Measurements from ENCODE around the gene IGSF21. TPM values are rescaled to one million over a fixed set of nuclear protein-coding genes. Genes with fewer than 3 reads are reported as not detected.

The IGSF21 gene
- total and polyA plus RNA-seq, 2 of the 8 experiments (the other 6 are each of a cell fraction or from before 2014, with no cell fraction given): 22.5 to 28.5 TPM

DNA sequence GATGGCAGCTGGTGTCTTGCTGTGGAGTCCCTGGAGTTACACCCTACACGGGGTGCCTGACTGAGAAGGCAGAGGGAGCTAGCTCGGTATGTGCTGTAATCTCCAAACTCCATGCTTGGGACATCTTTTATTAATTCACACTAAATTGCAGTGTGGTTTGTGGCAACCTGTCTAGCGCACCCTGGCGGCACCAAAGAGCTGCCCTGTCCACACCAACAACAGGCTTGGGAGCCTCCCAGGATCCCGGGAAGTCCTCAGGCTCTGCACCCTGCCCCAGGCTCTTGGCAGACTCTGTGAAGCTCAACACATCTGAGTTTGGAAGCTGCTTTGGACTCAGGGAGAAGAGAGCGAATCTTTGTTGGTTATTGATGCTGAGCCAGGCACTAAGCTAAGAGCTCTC is 138.9 kb downstream of the IGSF21 start:
- H4K8ac ChIP-seq (ENCODE audit: extremely low read depth, insufficient read depth, low read length): no peak overlapping the region
- H3K4me1 ChIP-seq (replicated peaks in 1 of 4; ENCODE audit: control insufficient read depth in 3 of 4, insufficient read depth in 4 of 4, low read length in 3 of 4): peaks cover 0 to 7% (median 0%) of the 10 kb centered on the region in 4 experiments; a peak in 1 of 7 replicates
- peaks cover 0 to 1% of the 10 kb centered on the region in 2 experiments for H4K20me1 ChIP-seq (replicated peaks in 1 of 2; ENCODE audit: control insufficient read depth in 1 of 2, insufficient read depth in 2 of 2, low read length in 2 of 2)
- no peak overlapping the region for H2AFZ ChIP-seq (ENCODE audit: low read length)
- ChIA-PET CTCF (ENCODE audit: partially characterized antibody) (interaction anchor here (0.7 to 7.3 kb wide), 33 partner anchors 10 to 325 kb away, joined by 3 to 111 read pairs (median 4); no protein-coding TSS in a partner anchor), POLR2A (ENCODE audit: partially characterized antibody) (interaction anchor here (0.8 to 1.5 kb wide), 5 partner anchors 10 to 18 kb away, joined by 3 to 5 read pairs (median 3); no protein-coding TSS in a partner anchor)
- FAIRE-seq: no peak
- H3K27me3 ChIP-seq (replicated peaks in 1 of 4; ENCODE audit: control insufficient read depth in 3 of 4, extremely low read depth in 1 of 4, insufficient read depth in 3 of 4, low read length in 3 of 4): no peaks in the 10 kb centered on the region
- DNase-seq (ENCODE audit: low read depth in 1 of 2, low spot score in 2 of 2): no peak
- no peak overlapping the region for H3K18ac ChIP-seq (ENCODE audit: extremely low read depth, low read length)
- H4K5ac ChIP-seq (ENCODE audit: insufficient read length, low read depth, low read length): no peak overlapping the region
- WGBS, 2 experiments (ENCODE audit: extremely low coverage in 1 of 2, insufficient coverage in 1 of 2, insufficient read length in 1 of 2, insufficient replicate concordance in 2 of 2, low coverage in 1 of 2, low lambda C conversion rate in 2 of 2, missing lambda C conversion rate in 1 of 2): 90% methylated on average over 6 of the region's 6 CpGs; no CpG with 5 or more reads in 1 of the 2 experiments
- no peak overlapping the region for H4K91ac ChIP-seq (replicated peaks; ENCODE audit: insufficient read length, low read length)
- H2BK120ac ChIP-seq (replicated peaks; ENCODE audit: low read depth, low read length): no peak overlapping the region
- no peak overlapping the region for H2BK15ac ChIP-seq (ENCODE audit: low read length)
- no peak overlapping the region for H2BK5ac ChIP-seq (ENCODE audit: low read depth, low read length)
- H3K14ac ChIP-seq (ENCODE audit: insufficient read length): no peak overlapping the region
- H3K36me3 ChIP-seq (ENCODE audit: control insufficient read depth in 2 of 4, insufficient read depth in 4 of 4, low read length in 3 of 4): no peaks in the 10 kb centered on the region
- H3K79me2 ChIP-seq (ENCODE audit: control insufficient read depth in 1 of 2, insufficient read depth in 2 of 2, low read length in 2 of 2): no peaks in the 10 kb centered on the region
- H3K4me3 ChIP-seq (ENCODE audit: extremely low read depth in 1 of 4, insufficient read depth in 2 of 4, low read depth in 3 of 4, low read length in 4 of 4): no peak overlapping the region
- no peak overlapping the region for H2BK20ac ChIP-seq (ENCODE audit: low read length)
- no peaks in the 10 kb centered on the region for H3K79me1 ChIP-seq (ENCODE audit: low read depth, low read length)
- TF ChIP-seq POLR2A (IDR thresholded peaks at IDR 0.05; ENCODE audit: control extremely low read depth in 1 of 2, low read depth in 2 of 2, low read length in 2 of 2) (no peak), RAD21 (IDR thresholded peaks at IDR 0.05 in 1 of 2, conservative IDR thresholded peaks at IDR 0.05 in 1 of 2; ENCODE audit: low read depth in 2 of 2, low read length in 2 of 2) (peak in 1 of 2 experiments; percentile 32; a peak in 2 of 4 replicates), KDM1A (IDR thresholded peaks at IDR 0.05; ENCODE audit: borderline replicate concordance, low read length) (0 out of 2 replicates have a peak, but pooled peaks have one; percentile 28)
- TF ChIP-seq, protein P1, sequence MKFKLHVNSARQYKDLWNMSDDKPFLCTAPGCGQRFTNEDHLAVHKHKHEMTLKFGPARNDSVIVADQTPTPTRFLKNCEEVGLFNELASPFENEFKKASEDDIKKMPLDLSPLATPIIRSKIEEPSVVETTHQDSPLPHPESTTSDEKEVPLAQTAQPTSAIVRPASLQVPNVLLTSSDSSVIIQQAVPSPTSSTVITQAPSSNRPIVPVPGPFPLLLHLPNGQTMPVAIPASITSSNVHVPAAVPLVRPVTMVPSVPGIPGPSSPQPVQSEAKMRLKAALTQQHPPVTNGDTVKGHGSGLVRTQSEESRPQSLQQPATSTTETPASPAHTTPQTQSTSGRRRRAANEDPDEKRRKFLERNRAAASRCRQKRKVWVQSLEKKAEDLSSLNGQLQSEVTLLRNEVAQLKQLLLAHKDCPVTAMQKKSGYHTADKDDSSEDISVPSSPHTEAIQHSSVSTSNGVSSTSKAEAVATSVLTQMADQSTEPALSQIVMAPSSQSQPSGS (IDR thresholded peaks at IDR 0.05; ENCODE audit: low read length): no peak
- TF ChIP-seq, protein P2, sequence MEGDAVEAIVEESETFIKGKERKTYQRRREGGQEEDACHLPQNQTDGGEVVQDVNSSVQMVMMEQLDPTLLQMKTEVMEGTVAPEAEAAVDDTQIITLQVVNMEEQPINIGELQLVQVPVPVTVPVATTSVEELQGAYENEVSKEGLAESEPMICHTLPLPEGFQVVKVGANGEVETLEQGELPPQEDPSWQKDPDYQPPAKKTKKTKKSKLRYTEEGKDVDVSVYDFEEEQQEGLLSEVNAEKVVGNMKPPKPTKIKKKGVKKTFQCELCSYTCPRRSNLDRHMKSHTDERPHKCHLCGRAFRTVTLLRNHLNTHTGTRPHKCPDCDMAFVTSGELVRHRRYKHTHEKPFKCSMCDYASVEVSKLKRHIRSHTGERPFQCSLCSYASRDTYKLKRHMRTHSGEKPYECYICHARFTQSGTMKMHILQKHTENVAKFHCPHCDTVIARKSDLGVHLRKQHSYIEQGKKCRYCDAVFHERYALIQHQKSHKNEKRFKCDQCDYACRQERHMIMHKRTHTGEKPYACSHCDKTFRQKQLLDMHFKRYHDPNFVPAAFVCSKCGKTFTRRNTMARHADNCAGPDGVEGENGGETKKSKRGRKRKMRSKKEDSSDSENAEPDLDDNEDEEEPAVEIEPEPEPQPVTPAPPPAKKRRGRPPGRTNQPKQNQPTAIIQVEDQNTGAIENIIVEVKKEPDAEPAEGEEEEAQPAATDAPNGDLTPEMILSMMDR (IDR thresholded peaks at IDR 0.05; ENCODE audit: control extremely low read depth in 1 of 3, insufficient read depth in 1 of 3, low read depth in 1 of 3, low read length in 3 of 3): peak; percentile 40 to 57 (median 49); a peak in 3 of 4 replicates
- H3K9ac ChIP-seq (replicated peaks in 1 of 4; ENCODE audit: extremely low read depth in 1 of 4, low read depth in 3 of 4, low read length in 3 of 4): no peak overlapping the region
- H3K56ac ChIP-seq (replicated peaks; ENCODE audit: insufficient read length, low read depth, low read length): no peak overlapping the region
- H3K9me3 ChIP-seq (ENCODE audit: insufficient read depth in 2 of 2, low read depth in 1 of 2, low read length in 1 of 2): no peaks in the 10 kb centered on the region
- no peak overlapping the region for H3K27ac ChIP-seq (ENCODE audit: low read depth, low read length)
- H3K23ac ChIP-seq (ENCODE audit: insufficient read length): no peak overlapping the region
- H2AK5ac ChIP-seq (ENCODE audit: low read depth, low read length): no peak overlapping the region
- H3K4ac ChIP-seq (replicated peaks; ENCODE audit: insufficient read length, low read depth, low read length): no peak overlapping the region
- no peak overlapping the region for H3K4me2 ChIP-seq (ENCODE audit: insufficient read depth in 1 of 2, low read depth in 2 of 2, low read length in 2 of 2)
- no peak overlapping the region for H2BK12ac ChIP-seq (ENCODE audit: low read depth, low read length)
- H3K23me2 ChIP-seq (ENCODE audit: low read depth, low read length): no peaks in the 10 kb centered on the region
